GM19372 (cell line): ENCODE results near the gene LCN10.

Experiments used
- ATAC-seq: cut with Tn5 transposase; IDR thresholded peaks from one replicate; pipeline ENCODE4 v1.9.1; 2021; ENCODE audit warnings: mild to moderate bottlenecking, low read depth, moderate library complexity; ENCODE audit not compliant: unreplicated experiment

LCN10 gene

GRCh38 chr9:136692185-136693134 lies 50.3 kb downstream of the LCN10 start:
- no peak for ATAC-seq

GRCh38 chr9:136691316-136692184 lies 51.2 kb downstream of the LCN10 start:
- ATAC-seq = no peak

GRCh38 chr9:136690806-136691261 lies 51.9 kb downstream of the LCN10 start:
- ATAC-seq = no peak

- ATAC-seq = no peak
These were observed 52.5 kb downstream of the LCN10 start for GRCh38 chr9:136690104-136690805.

- no peak for ATAC-seq
These were observed 53.7 kb downstream of the LCN10 start for GRCh38 chr9:136689108-136689460.

DNA sequence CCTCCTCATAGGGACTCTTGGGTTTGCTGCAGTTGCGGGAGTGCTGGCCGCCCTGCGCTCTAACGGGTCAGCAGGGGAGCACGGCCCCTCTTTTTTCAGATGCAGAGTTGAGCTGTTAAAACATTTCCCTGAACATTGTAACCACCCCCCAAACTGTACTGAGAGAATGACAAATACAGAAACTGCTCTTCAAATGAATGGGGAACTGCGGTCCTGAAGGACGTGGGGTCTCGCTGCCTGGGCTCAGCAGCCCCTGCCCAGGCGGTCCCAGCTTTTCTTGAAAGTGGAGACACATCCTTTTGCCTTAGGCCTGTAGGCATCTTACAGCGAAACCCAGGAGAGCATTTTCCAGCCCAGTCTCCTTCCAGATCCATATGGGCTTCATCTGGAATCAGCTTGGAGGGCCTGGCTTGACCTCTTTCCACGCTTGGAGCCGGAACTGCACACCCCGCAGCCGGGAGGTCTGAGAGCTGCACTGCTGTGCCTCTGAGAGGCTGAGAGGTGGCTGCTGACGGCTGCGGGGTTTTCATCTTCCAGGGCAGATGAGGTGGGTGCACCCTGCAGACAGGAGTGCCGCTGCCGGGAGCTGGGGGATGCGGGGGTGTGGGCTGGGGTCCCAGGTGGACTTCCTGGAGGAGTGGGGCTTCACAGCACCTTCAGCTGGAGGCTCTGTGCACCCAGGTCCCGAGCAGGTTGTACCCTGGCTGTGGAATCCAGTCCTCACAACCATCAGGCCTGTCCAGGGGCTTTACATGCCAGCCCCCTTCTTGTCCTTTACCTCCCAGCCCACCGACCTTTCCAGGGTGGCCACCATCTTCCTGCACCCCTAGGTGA lies 54.2 kb downstream of the LCN10 start:
- ATAC-seq = no peak
